HG02642 (cell line): ENCODE data around the gene SPPL3.
"Not testable (repeated sequence)": the region's sequence is repeated elsewhere in the genome, so short reads cannot be mapped to it uniquely, and the experiment has no call there.

ENCODE experiments used
- ATAC-seq: cut with Tn5 transposase; IDR thresholded peaks from one replicate; pipeline ENCODE4 v1.9.1; 2021; ENCODE audit warnings: mild to moderate bottlenecking; ENCODE audit not compliant: unreplicated experiment, poor library complexity

The SPPL3 gene

DNA sequence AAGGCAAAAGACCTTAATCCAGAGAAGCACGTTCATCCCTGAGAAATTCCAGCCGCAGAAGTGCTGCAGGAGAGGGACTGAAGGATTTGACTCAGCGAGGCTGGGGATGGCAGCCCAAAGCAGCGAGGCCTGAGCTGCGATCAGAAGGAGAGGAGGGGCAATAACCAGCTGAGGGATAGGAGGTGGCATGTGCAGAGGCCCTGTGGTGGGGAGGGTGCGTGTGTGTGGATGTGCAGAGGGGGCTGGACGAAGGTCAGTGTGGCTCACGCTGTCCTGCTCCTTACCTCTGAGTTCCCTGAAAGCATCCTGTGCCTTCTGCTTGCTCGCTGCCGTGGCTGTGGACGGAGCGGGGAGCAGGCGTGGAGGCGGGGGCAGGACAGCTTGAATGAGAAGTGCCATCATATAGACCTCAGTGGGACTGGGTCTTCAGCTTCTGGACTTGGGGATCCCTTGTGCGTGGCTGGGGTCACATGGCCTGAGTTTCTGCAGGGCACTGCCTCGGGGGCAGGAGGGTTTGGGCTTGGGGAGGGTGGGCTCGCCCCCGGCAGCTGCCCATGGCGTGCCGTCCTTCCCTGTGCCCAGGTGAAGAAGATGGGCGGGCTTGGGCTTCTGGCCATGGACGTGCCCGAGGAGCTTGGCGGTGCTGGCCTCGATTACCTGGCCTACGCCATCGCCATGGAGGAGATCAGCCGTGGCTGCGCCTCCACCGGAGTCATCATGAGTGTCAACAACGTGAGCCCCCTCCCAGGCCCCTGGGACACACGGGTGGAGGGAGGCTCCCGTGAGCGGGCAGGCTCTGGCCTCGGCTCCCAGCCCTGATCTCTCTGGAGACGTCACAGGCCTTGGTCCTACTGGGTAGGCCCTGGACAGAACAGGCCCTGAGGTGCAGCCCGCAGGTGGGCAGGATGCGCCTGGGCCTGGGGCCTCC lies 167.5 kb downstream of the SPPL3 start:
- ATAC-seq, result no peak

DNA sequence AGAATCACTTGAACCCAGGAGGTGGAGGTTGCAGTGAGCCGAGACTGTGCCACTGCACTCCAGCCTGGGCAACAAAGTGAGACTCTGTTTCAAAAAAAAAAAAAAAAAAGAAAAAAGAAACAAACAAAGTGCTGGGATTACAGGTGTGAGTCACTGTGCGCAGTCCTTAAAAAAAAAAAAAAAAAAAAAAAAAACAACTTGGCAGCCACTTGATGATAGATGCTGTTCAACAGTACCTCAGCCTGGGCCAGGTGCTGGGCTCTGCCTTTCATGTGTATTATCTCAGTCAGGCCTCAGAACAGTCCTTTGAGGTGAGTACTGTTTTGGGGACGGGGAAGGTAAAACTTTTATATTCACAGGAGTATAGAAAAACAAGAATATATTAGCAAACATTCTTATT lies 169.0 kb downstream of the SPPL3 start:
- ATAC-seq, result no peak

DNA sequence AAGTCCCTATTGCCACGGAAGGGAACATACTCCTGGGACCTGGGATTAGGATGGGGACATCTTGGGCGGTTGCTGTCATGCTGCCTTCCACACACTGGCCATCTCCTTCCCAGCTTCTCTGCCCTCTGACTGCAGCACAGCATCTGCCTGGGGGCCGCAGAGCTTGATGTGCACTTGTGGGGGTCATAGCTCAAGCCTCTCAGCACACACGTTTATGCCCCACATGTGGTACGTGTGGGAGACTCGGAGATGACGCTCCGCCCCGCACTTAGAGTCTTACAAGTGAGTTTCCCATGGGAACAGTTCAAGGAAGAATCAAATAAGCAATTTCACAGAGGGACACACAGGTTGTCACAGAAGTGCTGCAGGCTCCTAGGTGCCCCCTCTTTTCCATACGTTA lies 169.9 kb downstream of the SPPL3 start:
- ATAC-seq, result no peak

DNA sequence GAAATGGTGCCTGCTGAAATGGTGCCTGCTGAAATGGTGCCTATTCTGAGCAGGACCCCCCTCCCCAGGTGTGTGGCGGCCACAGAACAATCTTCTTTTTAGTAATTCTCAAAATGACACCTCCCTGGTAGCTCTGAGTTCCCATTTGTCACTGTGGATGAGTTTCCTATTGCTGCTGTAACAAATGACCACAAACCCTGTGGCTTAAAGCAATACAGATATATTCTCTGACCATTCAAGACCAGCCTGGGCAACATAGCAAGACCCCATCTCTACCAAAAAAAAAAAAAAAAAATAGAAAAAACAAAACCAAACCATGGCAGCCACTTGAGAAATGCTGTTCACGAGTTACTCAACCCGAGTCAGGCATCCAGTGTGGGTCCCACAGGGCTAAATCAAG lies 170.6 kb downstream of the SPPL3 start:
- ATAC-seq, result no peak

DNA sequence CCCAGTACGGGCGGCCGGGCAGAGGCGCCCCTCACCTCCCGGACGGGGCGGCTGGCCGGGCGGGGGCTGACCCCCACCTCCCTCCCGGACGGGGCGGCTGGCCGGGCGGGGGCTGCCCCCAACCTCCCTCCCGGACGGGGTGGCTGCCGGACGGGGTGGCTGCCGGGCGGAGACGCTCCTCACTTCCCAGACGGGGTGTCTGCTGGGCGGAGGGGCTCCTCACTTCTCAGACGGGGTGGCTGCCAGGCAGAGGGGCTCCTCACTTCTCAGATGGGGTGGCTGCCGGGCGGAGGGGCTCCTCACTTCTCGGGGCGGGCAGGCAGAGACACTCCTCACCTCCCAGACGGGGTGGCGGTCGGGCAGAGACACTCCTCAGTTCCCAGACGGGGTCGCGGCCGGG lies 172.0 kb downstream of the SPPL3 start:
- not testable (repeated sequence) for ATAC-seq

DNA sequence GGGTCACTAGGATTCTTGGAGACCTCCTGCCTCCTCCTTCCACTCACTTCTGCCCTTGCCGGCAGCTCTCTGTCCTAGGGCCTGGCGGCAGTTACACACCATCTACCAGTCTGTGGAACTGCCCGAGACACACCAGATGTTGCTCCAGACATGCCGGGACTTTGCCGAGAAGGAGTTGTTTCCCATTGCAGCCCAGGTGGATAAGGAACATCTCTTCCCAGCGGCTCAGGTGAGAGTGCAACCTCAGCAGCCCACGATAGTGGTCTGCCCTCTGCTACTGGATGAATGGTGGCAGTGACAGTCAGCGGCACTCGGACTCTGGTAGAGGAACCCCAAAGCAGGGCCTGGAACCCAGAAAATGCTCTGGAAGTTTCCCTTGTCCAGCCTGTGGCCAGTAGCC lies 177.2 kb downstream of the SPPL3 start:
- no peak for ATAC-seq

DNA sequence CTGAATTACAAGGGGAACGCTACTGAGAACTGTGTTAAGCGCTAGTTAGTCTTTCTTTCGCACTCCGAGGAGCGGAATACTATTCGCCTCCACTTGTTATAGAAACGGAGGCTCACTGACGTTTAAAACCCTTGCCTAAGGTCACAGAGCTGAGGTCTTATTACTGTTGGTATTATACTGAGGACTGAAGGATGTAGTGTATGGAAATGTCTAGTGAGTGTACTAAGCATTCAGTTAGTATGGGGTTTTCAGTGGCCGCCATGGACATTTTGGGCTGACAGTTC lies 177.7 kb downstream of the SPPL3 start:
- ATAC-seq, result no peak

DNA sequence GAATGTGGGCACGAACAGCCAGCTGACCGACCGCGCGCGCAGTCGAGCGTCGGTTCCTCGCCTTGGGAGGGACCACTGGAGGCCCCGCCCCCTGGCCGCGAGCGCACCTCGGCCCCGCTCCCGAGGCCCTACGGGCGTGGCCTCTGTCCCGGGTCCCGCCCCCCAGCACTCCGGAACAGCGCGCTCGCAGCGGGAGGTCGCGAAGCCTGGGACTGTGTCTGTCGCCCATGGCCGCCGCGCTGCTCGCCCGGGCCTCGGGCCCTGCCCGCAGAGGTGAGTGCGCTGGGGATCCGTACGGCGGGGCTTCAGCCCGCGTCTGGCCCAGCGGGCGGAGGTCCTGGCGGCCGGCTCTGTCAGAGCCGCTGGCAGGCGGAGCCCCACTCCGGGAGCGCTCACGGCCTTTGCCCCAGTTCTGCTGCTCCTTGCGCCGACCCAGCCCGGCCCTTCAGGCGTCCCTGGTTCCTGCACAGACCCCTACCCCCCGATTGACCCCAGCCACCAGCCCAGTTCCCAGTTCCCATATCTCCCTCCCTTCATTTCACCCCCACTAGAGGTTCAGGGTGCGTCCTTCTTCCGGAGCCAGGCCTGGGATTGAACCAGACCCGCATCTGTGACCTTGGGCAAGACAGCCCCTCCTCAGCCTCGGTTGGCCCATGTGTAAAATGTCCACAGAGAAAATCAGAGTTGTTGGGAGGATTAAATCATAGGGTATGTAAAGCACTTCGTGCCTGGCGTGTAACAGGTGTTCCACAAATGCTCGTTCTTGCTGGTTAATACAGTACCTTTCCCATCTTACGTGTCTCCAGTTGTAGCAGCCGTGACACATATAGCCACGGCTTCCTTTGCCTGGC lies 178.3 kb downstream of the SPPL3 start, which contains the start of gene ACADS:
Gene ACADS (plus strand): TSS at position 168 of the 851 bp plus-strand sequence. CDS start 60 bp downstream, at position 228.
- ATAC-seq, result peak; percentile 97

DNA sequence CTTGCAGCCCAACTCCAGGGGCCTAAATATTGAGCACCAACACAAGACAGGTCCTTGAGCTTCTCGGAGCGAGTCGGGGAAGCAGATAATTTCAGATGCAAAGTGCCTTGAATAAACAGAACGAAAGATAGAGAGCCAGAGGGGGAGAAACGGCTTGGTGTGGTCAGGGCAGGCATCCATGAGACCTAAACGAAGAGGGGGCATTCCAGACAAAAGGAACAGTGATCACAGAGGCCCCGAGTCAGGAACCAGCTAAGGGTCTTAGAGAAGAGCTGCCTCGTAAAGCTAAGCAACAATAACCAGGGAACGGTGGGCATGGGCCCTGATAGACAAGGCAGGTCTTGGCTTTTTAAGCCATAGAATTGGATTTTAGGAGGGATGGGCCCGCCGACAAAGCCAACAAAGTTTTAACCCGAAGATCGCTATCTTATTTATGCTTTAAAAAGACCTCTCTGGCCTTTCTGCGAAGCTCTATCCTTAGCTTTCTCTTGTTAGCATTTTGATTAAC lies 179.0 kb downstream of the SPPL3 start:
- no peak for ATAC-seq

DNA sequence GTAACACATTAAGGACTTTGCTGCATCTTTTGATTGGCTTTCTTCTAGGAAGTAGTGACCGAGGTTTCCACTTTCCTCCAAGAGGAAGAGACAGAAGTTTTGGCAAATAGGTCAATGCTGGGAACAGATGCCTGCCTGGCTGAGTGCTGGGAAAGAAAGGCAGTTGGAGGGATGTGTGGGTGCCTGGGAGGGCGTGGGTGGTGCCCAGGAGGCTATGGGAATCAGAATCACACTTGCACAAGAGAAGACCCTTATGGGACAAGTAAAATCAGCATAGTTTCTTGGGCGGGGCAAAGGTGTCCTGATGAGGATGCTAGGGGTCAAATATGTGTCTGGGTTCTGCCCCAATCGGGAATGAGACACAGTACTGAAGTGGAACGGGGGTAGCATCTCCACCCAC lies 179.4 kb downstream of the SPPL3 start:
- no peak for ATAC-seq

DNA sequence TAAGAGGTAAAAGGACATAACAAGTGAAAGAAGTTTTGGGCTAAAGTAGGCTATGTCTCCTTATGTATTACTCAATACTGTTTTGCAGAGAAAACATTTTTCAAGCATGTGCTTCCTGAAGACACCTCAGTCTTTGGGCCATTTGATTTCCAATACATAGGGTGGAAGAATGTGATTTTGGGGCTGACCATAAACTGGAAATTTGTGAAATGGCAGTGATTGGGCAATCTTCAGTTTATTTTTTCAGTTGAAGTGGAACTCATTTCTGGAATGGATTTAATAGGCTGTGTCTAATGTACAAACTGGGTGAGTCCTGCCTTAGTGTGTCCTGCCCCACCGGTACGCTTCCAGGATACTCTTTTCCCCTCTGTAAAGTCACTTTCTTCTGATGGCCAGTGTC lies 181.4 kb downstream of the SPPL3 start:
- ATAC-seq, result no peak

DNA sequence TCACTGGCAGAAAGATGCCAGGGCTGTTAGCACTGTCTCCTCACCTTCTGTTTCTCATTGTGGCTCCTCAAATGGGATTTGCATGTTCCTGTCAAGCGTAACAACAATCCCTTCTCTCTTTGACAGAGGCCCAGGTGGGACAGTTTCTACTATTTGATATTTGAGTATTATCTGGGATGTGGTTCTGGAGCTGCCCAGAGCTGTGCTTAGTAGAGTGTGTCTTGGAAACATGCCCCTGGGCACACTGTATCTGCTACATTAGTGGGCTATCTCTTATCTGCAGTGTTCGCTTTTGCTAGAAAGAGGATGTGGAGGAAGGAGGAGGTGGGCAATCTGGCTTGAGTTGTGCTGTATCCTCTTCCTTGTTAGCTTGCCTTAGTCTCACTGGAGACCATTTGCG lies 182.3 kb downstream of the SPPL3 start:
- ATAC-seq, result no peak

DNA sequence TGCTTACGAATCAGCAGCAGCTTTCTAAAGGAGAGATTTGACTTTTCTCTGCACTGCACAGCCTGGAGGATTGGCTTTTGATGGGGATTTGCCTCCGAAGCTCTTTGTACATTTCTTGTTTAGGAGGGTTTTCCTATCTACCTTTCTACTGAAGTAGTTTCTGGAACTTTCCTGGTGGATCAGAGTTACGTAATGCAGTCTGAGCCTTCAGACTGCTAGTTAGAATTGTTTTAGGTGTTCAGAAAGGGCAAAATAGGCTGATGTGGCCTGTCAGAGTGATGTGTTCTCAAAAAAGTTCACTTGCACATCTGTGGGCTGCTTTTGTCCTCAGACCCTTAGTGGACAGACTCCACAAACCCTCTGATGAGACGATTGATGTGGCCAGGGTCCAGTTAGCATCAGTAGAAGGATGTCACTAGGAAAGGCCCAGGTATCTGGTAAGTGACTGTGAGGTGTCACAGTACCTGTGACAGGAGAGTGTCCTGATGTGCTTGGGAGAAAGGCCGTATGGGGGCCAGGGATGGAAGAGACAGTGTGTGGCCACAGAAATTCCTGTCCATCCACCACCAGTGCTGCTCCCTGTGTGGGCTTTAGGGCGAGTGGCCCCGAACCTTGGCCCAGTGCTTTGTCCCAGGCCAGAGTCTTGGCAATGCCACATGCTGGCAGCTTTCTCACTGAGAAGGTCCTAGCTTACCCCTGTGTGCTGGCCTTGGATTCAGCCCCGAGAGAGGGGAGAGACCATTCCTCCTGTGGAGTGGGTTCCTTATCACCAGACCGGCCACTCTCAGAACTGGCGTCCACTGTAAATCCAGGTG lies 183.0 kb downstream of the SPPL3 start:
- ATAC-seq, result no peak

DNA sequence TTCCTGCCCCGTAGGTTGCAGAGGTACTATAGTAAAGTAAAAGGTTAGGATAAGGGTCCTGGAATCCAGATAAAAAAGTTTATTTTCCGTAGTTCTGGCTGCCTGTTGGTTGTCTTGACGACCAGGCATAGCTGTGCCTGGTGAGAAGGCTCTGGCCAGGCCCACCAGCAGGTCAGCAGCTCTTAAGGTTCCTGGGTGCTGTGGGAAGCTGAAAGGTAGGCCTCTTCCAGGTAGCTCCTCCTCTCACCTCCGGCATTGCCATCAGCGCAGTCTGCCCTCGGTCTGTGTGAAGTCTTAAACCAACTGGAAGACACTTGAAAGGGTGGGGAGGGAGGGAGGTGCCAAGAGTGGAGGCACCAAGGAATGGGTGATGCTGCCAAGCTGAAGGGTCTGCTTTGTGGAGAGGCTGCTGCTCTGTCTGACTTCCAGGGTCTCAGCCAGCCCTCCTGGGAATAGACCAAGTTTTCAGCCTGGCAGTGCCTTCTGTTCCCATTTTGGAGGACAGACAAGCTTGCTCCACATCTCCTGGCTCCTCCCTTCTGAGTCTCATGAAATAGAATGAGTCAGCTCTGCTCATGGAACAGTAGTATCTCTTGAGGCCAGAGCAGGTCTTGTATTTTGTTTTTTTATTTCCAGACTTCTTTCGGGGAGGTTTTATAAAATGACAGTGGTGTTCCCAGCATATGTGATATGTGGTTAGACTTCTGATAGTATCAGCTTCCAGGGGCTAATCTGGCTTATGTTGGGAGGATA lies 183.7 kb downstream of the SPPL3 start:
- ATAC-seq, result no peak

DNA sequence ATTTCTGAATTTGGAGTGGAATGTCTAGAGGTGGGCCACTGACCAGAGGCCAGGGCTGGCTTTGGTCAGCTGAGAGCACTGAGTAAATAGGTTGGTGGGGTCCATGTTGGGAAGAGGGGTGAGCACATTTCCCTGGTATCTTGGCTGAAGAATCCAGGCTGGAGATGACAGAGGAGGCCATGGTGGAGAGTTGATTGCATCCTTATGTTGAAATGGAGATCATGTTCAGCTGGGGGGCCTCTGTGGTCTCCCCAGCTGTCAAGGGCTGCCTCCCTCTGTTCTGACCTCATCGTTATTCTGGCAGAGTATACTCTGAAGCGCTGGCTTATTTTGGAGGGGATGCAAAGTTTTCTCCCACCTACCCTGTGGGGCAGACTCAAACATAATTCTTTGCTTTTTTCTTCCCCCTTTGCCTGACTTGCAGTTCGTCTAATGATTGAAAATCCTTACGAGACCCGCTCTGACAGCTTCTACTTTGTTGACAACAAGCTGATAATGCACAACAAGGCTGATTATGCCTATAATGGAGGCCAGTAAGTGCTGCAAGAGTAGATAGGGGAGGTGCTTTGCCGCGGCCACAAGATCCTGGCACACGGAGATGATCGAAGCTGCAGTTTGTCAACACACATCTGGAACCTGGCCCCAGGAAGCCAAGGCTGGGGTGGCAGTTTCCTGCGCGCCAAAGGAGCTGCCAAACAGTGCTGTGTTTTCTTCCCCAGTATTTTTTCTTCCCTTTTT lies 184.5 kb downstream of the SPPL3 start:
- ATAC-seq, result no peak

DNA sequence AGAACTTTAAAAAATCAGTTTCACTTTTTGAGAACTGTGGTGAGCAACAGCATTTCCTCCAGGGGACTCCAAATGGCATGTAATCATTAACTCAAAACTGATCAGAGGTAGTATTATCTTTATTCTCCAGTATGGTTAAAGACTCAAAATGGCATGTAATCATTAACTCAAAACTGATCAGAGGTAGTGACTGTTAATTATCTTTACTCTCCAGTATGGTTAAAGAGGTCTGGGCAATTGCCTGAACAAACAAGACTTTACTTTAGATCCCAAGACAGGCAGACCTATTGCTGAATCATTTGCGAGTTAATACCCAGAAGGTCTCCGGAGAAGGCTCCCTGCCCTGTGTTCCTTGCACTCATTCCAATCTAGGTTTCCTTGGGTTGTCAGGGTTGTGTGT lies 185.1 kb downstream of the SPPL3 start:
- no peak for ATAC-seq

DNA sequence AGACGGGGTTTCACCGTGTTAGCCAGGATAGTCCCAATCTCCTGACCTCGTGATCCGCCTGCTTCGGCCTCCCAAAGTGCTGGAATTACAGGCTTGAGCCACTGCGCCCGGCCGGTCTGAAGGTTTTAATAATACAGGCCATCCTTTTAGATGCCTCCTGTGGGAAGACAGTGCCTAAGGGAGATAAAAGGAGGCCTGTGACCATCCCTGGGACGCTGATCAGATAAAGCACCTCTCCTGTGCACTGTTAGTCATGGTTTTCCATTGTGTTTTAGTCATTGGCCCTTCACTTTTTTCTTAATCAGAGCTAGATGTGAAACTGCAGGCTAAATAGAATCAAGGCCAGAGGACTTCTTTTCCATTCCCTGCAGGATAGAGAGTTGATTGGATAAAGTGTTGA lies 186.1 kb downstream of the SPPL3 start:
- no peak for ATAC-seq

DNA sequence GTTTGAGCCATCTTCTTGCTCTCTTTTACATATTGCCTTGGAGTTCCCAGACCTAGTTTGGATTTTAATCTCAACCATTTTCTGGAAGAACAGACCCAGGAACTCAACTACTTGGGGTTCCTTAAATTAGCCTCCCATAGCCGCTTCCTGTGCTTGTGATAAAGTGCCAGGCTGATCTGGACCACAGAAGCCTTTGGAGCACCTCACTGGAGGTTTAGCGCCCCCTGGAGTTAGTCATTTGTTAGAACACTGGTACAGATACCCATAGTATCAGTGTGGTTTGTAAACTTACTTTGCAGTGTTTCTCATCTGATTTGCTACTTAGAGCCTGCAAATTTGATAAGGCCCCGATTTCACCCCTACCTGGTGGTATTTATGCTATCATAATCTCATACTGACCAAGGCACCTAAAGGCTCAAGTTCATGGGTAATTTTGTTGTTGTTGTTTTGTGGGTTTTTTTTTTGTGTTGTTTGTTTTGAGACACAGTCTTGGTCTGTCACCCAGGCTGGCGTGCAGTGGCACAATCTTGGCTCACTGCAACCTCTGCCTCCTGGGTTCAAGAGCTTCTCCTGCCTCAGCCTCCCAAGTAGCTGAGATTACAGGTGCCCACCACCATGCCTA lies 190.2 kb downstream of the SPPL3 start:
- ATAC-seq, result no peak

DNA sequence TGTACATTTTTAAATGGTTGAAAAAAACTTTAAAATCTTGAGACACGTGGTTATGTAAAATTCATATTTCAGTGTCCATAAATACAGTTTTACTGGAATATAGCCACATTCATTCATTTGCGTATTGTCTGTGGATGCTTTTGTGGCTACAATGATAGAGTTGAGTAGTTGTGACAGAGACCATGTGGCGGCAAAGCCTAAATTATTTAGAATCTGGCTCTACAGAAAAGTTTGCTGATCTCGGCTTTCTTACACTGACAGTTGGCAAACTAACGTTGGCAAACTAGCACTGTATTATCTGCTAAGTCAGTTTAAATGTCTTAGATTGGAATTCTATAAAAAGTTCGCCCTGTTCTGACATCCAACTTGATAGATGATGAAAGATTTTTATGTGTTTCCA lies 191.5 kb downstream of the SPPL3 start:
- no peak for ATAC-seq
